Activated naive CD8-positive, alpha-beta T cell treated with anti-CD3 and anti-CD28 coated beads for 36 hours (primary cell): ENCODE measurements around the gene ELOVL7. TPM values are rescaled to one million over a fixed set of nuclear protein-coding genes. Genes with fewer than 3 reads are reported as not detected.
A peak's percentile ranks its signal among the peaks of the same experiment; 100 is the strongest.
"Not testable (repeated sequence)": the region's sequence is repeated elsewhere in the genome, so short reads cannot be mapped to it uniquely, and the experiment has no call there.

Experiments
- DNase-seq: peaks from one replicate; pipeline ENCODE4 v3.0.0; 2021
- H3K27ac Mint-ChIP-seq: one replicate; pipeline ENCODE4 v1.8.0; 2022; ENCODE audit warnings: mild to moderate bottlenecking, moderate library complexity, mixed read lengths
- H3K27me3 Mint-ChIP-seq: one replicate; pipeline ENCODE4 v1.8.0; 2022; ENCODE audit warnings: mild to moderate bottlenecking, mixed read lengths
- H3K36me3 Mint-ChIP-seq: one replicate; pipeline ENCODE4 v1.8.0; 2021; ENCODE audit warnings: mild to moderate bottlenecking, mixed read lengths
- H3K4me1 Mint-ChIP-seq: one replicate; pipeline ENCODE4 v1.8.0; 2021; ENCODE audit warnings: mixed read lengths
- H3K4me3 Mint-ChIP-seq: one replicate; pipeline ENCODE4 v1.8.0; 2022; ENCODE audit warnings: mild to moderate bottlenecking, moderate library complexity, mixed read lengths
- H3K9me3 Mint-ChIP-seq: one replicate; pipeline ENCODE4 v1.8.0; 2022; ENCODE audit warnings: mixed read lengths
- total RNA-seq, 2 experiments: library from RNA; stranded (reverse); gene quantifications; one replicate each; pipeline ENCODE4 v1.2.3, GENCODE V29; 2021

ELOVL7 gene
- total RNA-seq = under 1 TPM; 0.31 to 0.32 TPM

- peak; percentile 77 for DNase-seq
- Mint-ChIP-seq H3K27me3 (peaks cover 67% of the 10 kb centered on the region), H3K36me3 (no peaks in the 10 kb centered on the region), H3K4me1 (peaks cover 11% of the 10 kb centered on the region), H3K4me3 (peak within 1 kb of the TSS; percentile 81), H3K27ac (no peak within 1 kb of the TSS), H3K9me3 (no peaks in the 10 kb centered on the region)
Measured at GRCh38 chr5:60843936-60844905, at the start of gene ELOVL7. ELOVL7 (minus strand) TSS chr5:60844269; CDS start chr5:60787397, 56,872 bp downstream.

- peaks cover 51% of the 10 kb centered on the region for H3K36me3 Mint-ChIP-seq
Measured at GRCh38 chr5:60893521-60893920, 49.5 kb upstream of the ELOVL7 start.

GRCh38 chr5:60891667-60892066 is 47.6 kb upstream of the ELOVL7 start:
- no peaks in the 10 kb centered on the region for H3K4me1 Mint-ChIP-seq
- no peaks in the 10 kb centered on the region for H3K27me3 Mint-ChIP-seq
- no peak overlapping the region for H3K27ac Mint-ChIP-seq
- no peaks in the 10 kb centered on the region for H3K9me3 Mint-ChIP-seq
- H3K36me3 Mint-ChIP-seq = peaks cover 48% of the 10 kb centered on the region
- no peak overlapping the region for H3K4me3 Mint-ChIP-seq
- no peak for DNase-seq

More at GRCh38 chr5:60893521-60893920, 49.5 kb upstream of the ELOVL7 start:
- Mint-ChIP-seq H3K4me3 (no peak overlapping the region), H3K27me3 (no peaks in the 10 kb centered on the region), H3K4me1 (no peaks in the 10 kb centered on the region), H3K9me3 (no peaks in the 10 kb centered on the region), H3K27ac (no peak overlapping the region)
- no peak for DNase-seq

GRCh38 chr5:60888359-60889061 is 44.4 kb upstream of the ELOVL7 start:
- Mint-ChIP-seq H3K27me3 (no peaks in the 10 kb centered on the region), H3K36me3 (peaks cover 37% of the 10 kb centered on the region), H3K9me3 (no peaks in the 10 kb centered on the region), H3K27ac (no peak overlapping the region), H3K4me3 (no peak overlapping the region), H3K4me1 (no peaks in the 10 kb centered on the region)
- DNase-seq = no peak

GRCh38 chr5:60887746-60888145 is 43.7 kb upstream of the ELOVL7 start:
- no peaks in the 10 kb centered on the region for H3K4me1 Mint-ChIP-seq
- H3K27ac Mint-ChIP-seq = no peak overlapping the region
- H3K27me3 Mint-ChIP-seq = no peaks in the 10 kb centered on the region
- peaks cover 37% of the 10 kb centered on the region for H3K36me3 Mint-ChIP-seq
- H3K4me3 Mint-ChIP-seq = no peak overlapping the region
- no peak for DNase-seq
- peaks cover 3% of the 10 kb centered on the region for H3K9me3 Mint-ChIP-seq

GRCh38 chr5:60887096-60887495 is 43.0 kb upstream of the ELOVL7 start:
- H3K36me3 Mint-ChIP-seq = peaks cover 36% of the 10 kb centered on the region

GRCh38 chr5:60886158-60886557 is 42.1 kb upstream of the ELOVL7 start:
- Mint-ChIP-seq H3K9me3 (peaks cover 3% of the 10 kb centered on the region), H3K27me3 (no peaks in the 10 kb centered on the region), H3K4me3 (no peak overlapping the region), H3K27ac (no peak overlapping the region), H3K36me3 (peaks cover 43% of the 10 kb centered on the region), H3K4me1 (no peaks in the 10 kb centered on the region)
- no peak for DNase-seq

More at GRCh38 chr5:60887096-60887495, 43.0 kb upstream of the ELOVL7 start:
- no peak overlapping the region for H3K27ac Mint-ChIP-seq
- no peak overlapping the region for H3K4me3 Mint-ChIP-seq
- no peaks in the 10 kb centered on the region for H3K27me3 Mint-ChIP-seq
- H3K4me1 Mint-ChIP-seq = no peaks in the 10 kb centered on the region
- H3K9me3 Mint-ChIP-seq = peaks cover 3% of the 10 kb centered on the region
- DNase-seq = no peak

GRCh38 chr5:60883229-60883628 is 39.2 kb upstream of the ELOVL7 start:
- peaks cover 44% of the 10 kb centered on the region for H3K36me3 Mint-ChIP-seq

GRCh38 chr5:60872892-60873291 is 28.8 kb upstream of the ELOVL7 start:
- Mint-ChIP-seq H3K36me3 (peaks cover 35% of the 10 kb centered on the region), H3K27ac (no peak overlapping the region), H3K4me1 (no peaks in the 10 kb centered on the region), H3K9me3 (peaks cover 23% of the 10 kb centered on the region), H3K4me3 (no peak overlapping the region), H3K27me3 (no peaks in the 10 kb centered on the region)
- DNase-seq = no peak

More at GRCh38 chr5:60883229-60883628, 39.2 kb upstream of the ELOVL7 start:
- Mint-ChIP-seq H3K9me3 (peaks cover 15% of the 10 kb centered on the region), H3K27me3 (no peaks in the 10 kb centered on the region), H3K4me3 (no peak overlapping the region), H3K4me1 (no peaks in the 10 kb centered on the region), H3K27ac (no peak overlapping the region)
- DNase-seq = no peak

GRCh38 chr5:60870857-60871256 is 26.8 kb upstream of the ELOVL7 start:
- H3K4me3 Mint-ChIP-seq = no peak overlapping the region
- peaks cover 19% of the 10 kb centered on the region for H3K9me3 Mint-ChIP-seq
- no peaks in the 10 kb centered on the region for H3K4me1 Mint-ChIP-seq
- H3K36me3 Mint-ChIP-seq = peaks cover 38% of the 10 kb centered on the region
- DNase-seq = no peak
- no peaks in the 10 kb centered on the region for H3K27me3 Mint-ChIP-seq
- H3K27ac Mint-ChIP-seq = no peak overlapping the region

GRCh38 chr5:60860572-60860971 is 16.5 kb upstream of the ELOVL7 start:
- H3K4me3 Mint-ChIP-seq, H3K27ac Mint-ChIP-seq, H3K4me1 Mint-ChIP-seq, H3K27me3 Mint-ChIP-seq, DNase-seq: not testable (repeated sequence)
- H3K9me3 Mint-ChIP-seq = peaks cover 17% of the 10 kb centered on the region
- peaks cover 19% of the 10 kb centered on the region for H3K36me3 Mint-ChIP-seq

- Mint-ChIP-seq H3K27ac (no peak overlapping the region), H3K27me3 (no peaks in the 10 kb centered on the region), H3K9me3 (peaks cover 3% of the 10 kb centered on the region), H3K4me1 (no peaks in the 10 kb centered on the region), H3K36me3 (peaks cover 5% of the 10 kb centered on the region), H3K4me3 (no peak overlapping the region)
- no peak for DNase-seq
Measured at GRCh38 chr5:60856066-60856465, 12.0 kb upstream of the ELOVL7 start.

- no peak for DNase-seq
- no peaks in the 10 kb centered on the region for H3K4me1 Mint-ChIP-seq
- H3K27ac Mint-ChIP-seq = no peak overlapping the region
- no peak overlapping the region for H3K4me3 Mint-ChIP-seq
- H3K9me3 Mint-ChIP-seq = no peaks in the 10 kb centered on the region
- peaks cover 1% of the 10 kb centered on the region for H3K36me3 Mint-ChIP-seq
- no peaks in the 10 kb centered on the region for H3K27me3 Mint-ChIP-seq
Measured at GRCh38 chr5:60852940-60853339, 8.9 kb upstream of the ELOVL7 start.

GRCh38 chr5:60852317-60852716 is 8.2 kb upstream of the ELOVL7 start:
- no peak overlapping the region for H3K4me3 Mint-ChIP-seq
- no peaks in the 10 kb centered on the region for H3K4me1 Mint-ChIP-seq
- DNase-seq = no peak
- H3K36me3 Mint-ChIP-seq = peaks cover 1% of the 10 kb centered on the region
- H3K27ac Mint-ChIP-seq = no peak overlapping the region
- no peaks in the 10 kb centered on the region for H3K27me3 Mint-ChIP-seq
- H3K9me3 Mint-ChIP-seq = no peaks in the 10 kb centered on the region

- Mint-ChIP-seq H3K4me1 (no peaks in the 10 kb centered on the region), H3K27me3 (peaks cover 4% of the 10 kb centered on the region), H3K36me3 (peaks cover 1% of the 10 kb centered on the region), H3K9me3 (no peaks in the 10 kb centered on the region), H3K4me3 (no peak overlapping the region), H3K27ac (no peak overlapping the region)
- no peak for DNase-seq
Measured at GRCh38 chr5:60851626-60852025, 7.6 kb upstream of the ELOVL7 start.
